Upper lobe of left lung (tissue), 6 donors: ENCODE results near the gene TPST2. TPM values are rescaled to one million over a fixed set of nuclear protein-coding genes. Genes with fewer than 3 reads are reported as not detected.

Experiments used
- ATAC-seq, 2 donors: fragments of 200-7000 bp; cut with Tn5 transposase; one replicate each; pipeline ENCODE4 v1.9.1; 2022; ENCODE audit warnings: mild to moderate bottlenecking in 2 of 2, moderate library complexity in 2 of 2; ENCODE audit not compliant: low FRiP score in 2 of 2
- DNase-seq, 2 donors: peaks; one replicate each; pipeline ENCODE4 v3.0.0-alpha.2; 2019 to 2020
- H3K27ac ChIP-seq, 4 donors: fragments of 200-600 bp; sonication (generic); one replicate each; pipeline ENCODE4 v1.5.1; 2016 to 2019
- H3K27me3 ChIP-seq, 4 donors: fragments of 200-600 bp; sonication (generic); one replicate each; pipeline ENCODE4 v1.5.1; 2017 to 2019
- H3K36me3 ChIP-seq, 4 donors: fragments of 200-600 bp; sonication (generic); one replicate each; pipeline ENCODE4 v1.5.1; 2016 to 2019
- H3K4me1 ChIP-seq, 4 donors: fragments of 200-600 bp; sonication (generic); one replicate each; pipeline ENCODE4 v1.5.1; 2018 to 2019
- H3K4me3 ChIP-seq, 4 donors: fragments of 200-600 bp; sonication (generic); one replicate each; pipeline ENCODE4 v1.5.1; 2017 to 2019; ENCODE audit warnings: mild to moderate bottlenecking in 2 of 4, moderate library complexity in 1 of 4
- H3K9me3 ChIP-seq, 4 donors: fragments of 200-600 bp; sonication (generic); one replicate each; pipeline ENCODE4 v1.5.1; 2018 to 2019
- CTCF ChIP-seq, 6 experiments: fragments of 450-650 bp in 4 of 6; fragments of 200-600 bp in 2 of 6; sonication (generic) in 2 of 6; IDR thresholded peaks; one replicate each; pipeline ENCODE4 v1.5.1; 2016 to 2019; ENCODE audit warnings: antibody characterized with exemption in 6 of 6
- EP300 ChIP-seq, 4 donors: sonication (generic); formaldehyde crosslinking; IDR thresholded peaks; one replicate each; pipeline ENCODE4 v1.5.1; 2017; ENCODE audit warnings: antibody characterized with exemption in 4 of 4, control low read depth in 2 of 4
- POLR2A ChIP-seq, 4 donors: fragments of 450-650 bp; IDR thresholded peaks; one replicate each; pipeline ENCODE4 v1.5.1; 2016 to 2017; ENCODE audit warnings: antibody characterized with exemption in 4 of 4, mild to moderate bottlenecking in 2 of 4
- POLR2AphosphoS5 ChIP-seq, 2 donors: sonication (generic); formaldehyde crosslinking; IDR thresholded peaks; one replicate each; pipeline ENCODE4 v1.5.1; 2017; ENCODE audit warnings: antibody characterized with exemption in 2 of 2
- WGBS, 2 donors: methylation state at CpG; one replicate each; pipeline ENCODE4 v1.1.5; 2017 to 2018; 5-methylcytosine and 5-hydroxymethylcytosine counted together
- total RNA-seq, 6 donors: library from RNA; depleted of rRNA in 4 of 6; stranded (reverse); fragments of >200 nt in 4 of 6; gene quantifications; one replicate each; pipeline versions ENCODE4 v1.1.0 to v1.2.1, GENCODE V29; 2016 to 2021
- donor health status: DM: no; HTN: no; CAD: no; lungs with moderate emphysema.
- donor health status: DM: no; HTN: yes; CAD: no; lungs with severe emphysema.

TPST2 gene
- total RNA-seq, 6 donors from 2014 or later, result 50.5 to 253 (median 95.8) TPM

- Histone ChIP-seq H3K36me3 (peaks cover 0 to 8% (median 2%) of the 10 kb centered on the region in 4 donors), H3K27ac (no peak overlapping the region), H3K4me3 (no peak overlapping the region), H3K27me3 (no peaks in the 10 kb centered on the region), H3K4me1 (peaks cover 57 to 76% (median 60%) of the 10 kb centered on the region in 4 donors), H3K9me3 (no peaks in the 10 kb centered on the region)
- 70 to 86% methylated on average over 7 of the region's 7 CpGs for WGBS, 2 donors
- ATAC-seq (no peak), DNase-seq (no peak)
- TF ChIP-seq POLR2A (IDR thresholded peaks at IDR 0.05), result no peak
Measured at GRCh38 chr22:26577081-26577480, 12.9 kb downstream of the TPST2 start.

GRCh38 chr22:26576026-26576680 lies 13.8 kb downstream of the TPST2 start:
- H3K4me1 ChIP-seq, result peaks cover 62 to 83% (median 66%) of the 10 kb centered on the region in 4 donors
- no peak for DNase-seq
- H3K9me3 ChIP-seq, result no peaks in the 10 kb centered on the region
- H3K27ac ChIP-seq, result peak overlapping the region in 2 of 4 donors; percentile 38 to 55
- no peak overlapping the region for H3K4me3 ChIP-seq
- TF ChIP-seq POLR2A (IDR thresholded peaks at IDR 0.05), result no peak
- no peak for TF ChIP-seq CTCF (IDR thresholded peaks at IDR 0.05)
- no peak for TF ChIP-seq EP300 (IDR thresholded peaks at IDR 0.05)
- no peak for TF ChIP-seq POLR2AphosphoS5 (IDR thresholded peaks at IDR 0.05)
- WGBS, 2 donors, result 42 to 49% methylated on average over 8 of the region's 8 CpGs
- ATAC-seq, result no peak
- no peaks in the 10 kb centered on the region for H3K27me3 ChIP-seq
- no peaks in the 10 kb centered on the region for H3K36me3 ChIP-seq

- WGBS, 2 donors, result 57 to 78% methylated on average over 3 to 7 of the region's 7 CpGs
- H3K36me3 ChIP-seq, result no peaks in the 10 kb centered on the region
- ATAC-seq (no peak), DNase-seq (no peak)
- peak overlapping the region; percentile 45 to 91 (median 80) for H3K27ac ChIP-seq
- no peak for TF ChIP-seq EP300 (IDR thresholded peaks at IDR 0.05)
- TF ChIP-seq POLR2AphosphoS5 (IDR thresholded peaks at IDR 0.05), result no peak
- no peak for TF ChIP-seq CTCF (IDR thresholded peaks at IDR 0.05)
- TF ChIP-seq POLR2A (IDR thresholded peaks at IDR 0.05), result no peak
- H3K4me1 ChIP-seq, result peaks cover 61 to 80% (median 67%) of the 10 kb centered on the region in 4 donors
- no peak overlapping the region for H3K4me3 ChIP-seq
- H3K27me3 ChIP-seq, result no peaks in the 10 kb centered on the region
- no peaks in the 10 kb centered on the region for H3K9me3 ChIP-seq
Measured at GRCh38 chr22:26574001-26574723, 15.8 kb downstream of the TPST2 start.

GRCh38 chr22:26573026-26573662 lies 16.8 kb downstream of the TPST2 start:
- ATAC-seq (peak; percentile 65 to 82), DNase-seq (peak in 1 of 2 donors; percentile 81)
- Histone ChIP-seq H3K36me3 (no peaks in the 10 kb centered on the region), H3K4me3 (no peak overlapping the region), H3K9me3 (no peaks in the 10 kb centered on the region), H3K27ac (peak overlapping the region; percentile 69 to 91 (median 80)), H3K4me1 (peaks cover 65 to 77% (median 68%) of the 10 kb centered on the region in 4 donors), H3K27me3 (no peaks in the 10 kb centered on the region)
- WGBS, 2 donors, result 40 to 52% methylated on average over 10 of the region's 10 CpGs
- no peak for TF ChIP-seq POLR2A (IDR thresholded peaks at IDR 0.05)
- TF ChIP-seq CTCF (IDR thresholded peaks at IDR 0.05), result no peak
- TF ChIP-seq EP300 (IDR thresholded peaks at IDR 0.05), result peak in 1 of 4 donors; percentile 56
- peak; percentile 63 to 70 for TF ChIP-seq POLR2AphosphoS5 (IDR thresholded peaks at IDR 0.05)

- WGBS, 2 donors, result 76 to 78% methylated on average over 13 of the region's 13 CpGs
- H3K27me3 ChIP-seq, result no peaks in the 10 kb centered on the region
- no peak overlapping the region for H3K4me3 ChIP-seq
- no peak for TF ChIP-seq EP300 (IDR thresholded peaks at IDR 0.05)
- TF ChIP-seq POLR2AphosphoS5 (IDR thresholded peaks at IDR 0.05), result no peak
- TF ChIP-seq CTCF (IDR thresholded peaks at IDR 0.05), result no peak
- ATAC-seq (no peak), DNase-seq (no peak)
- peaks cover 70 to 80% (median 76%) of the 10 kb centered on the region in 4 donors for H3K4me1 ChIP-seq
- peaks cover 0 to 5% (median 0%) of the 10 kb centered on the region in 4 donors for H3K36me3 ChIP-seq
- peak overlapping the region in 3 of 4 donors; percentile 26 to 72 (median 62) for H3K27ac ChIP-seq
- no peaks in the 10 kb centered on the region for H3K9me3 ChIP-seq
Measured at GRCh38 chr22:26570864-26571525, 18.9 kb downstream of the TPST2 start.
